ENCODE measurements around the gene SPRED3.

Gene SPRED3

GRCh38 chr19:38437917-38438316, 49.4 kb downstream of the SPRED3 start:
- Histone ChIP-seq H3K36me3 (ENCODE audit: control insufficient read depth, insufficient read depth, low read length) (no peaks in the 10 kb centered on the region), H3K4me1 (ENCODE audit: control insufficient read depth, insufficient read depth, low read length) (peaks cover 16% of the 10 kb centered on the region), H3K27ac (ENCODE audit: low read depth, low read length) (no peak overlapping the region), H3K9me3 (ENCODE audit: control insufficient read depth, insufficient read depth, low read depth, low read length) (no peaks in the 10 kb centered on the region), H3K27me3 (ENCODE audit: control insufficient read depth, insufficient read depth, low read length) (no peaks in the 10 kb centered on the region; the same call in 1 of the 2 replicates), H3K4me3 (ENCODE audit: low read depth, low read length) (no peak overlapping the region), H3K9ac (ENCODE audit: low read length) (no peak overlapping the region)

DNA sequence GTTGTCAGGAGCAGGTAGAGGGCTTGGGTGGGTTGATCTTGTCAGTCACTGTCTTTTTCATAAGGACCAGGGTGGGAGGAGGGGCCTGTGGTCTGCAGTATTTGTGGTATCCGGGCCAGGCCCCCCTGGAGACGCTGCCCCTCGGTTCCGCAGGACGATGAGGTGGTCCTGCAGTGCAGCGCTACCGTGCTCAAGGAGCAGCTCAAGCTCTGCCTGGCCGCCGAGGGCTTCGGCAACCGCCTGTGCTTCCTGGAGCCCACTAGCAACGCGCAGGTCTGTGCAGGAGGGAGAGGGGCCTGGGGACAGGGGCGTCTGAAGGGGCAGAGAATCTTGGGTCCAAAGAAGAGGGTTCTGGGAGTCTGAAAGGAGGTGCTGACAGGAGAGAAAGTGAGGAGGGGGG, 52.1 kb downstream of the SPRED3 start:
- H3K4me3 ChIP-seq (ENCODE audit: low read depth, low read length): no peak overlapping the region
- H3K4me1 ChIP-seq (ENCODE audit: control insufficient read depth, insufficient read depth, low read length): 0 out of 2 replicates have a peak, but pooled peaks cover 2% of the 10 kb centered on the region
- H3K9ac ChIP-seq (ENCODE audit: low read length): no peak overlapping the region
- peaks cover 12% of the 10 kb centered on the region for H3K36me3 ChIP-seq (ENCODE audit: control insufficient read depth, insufficient read depth, low read length)
- no peaks in the 10 kb centered on the region for H3K27me3 ChIP-seq (ENCODE audit: control insufficient read depth, insufficient read depth, low read length)
- H3K9me3 ChIP-seq (ENCODE audit: control insufficient read depth, insufficient read depth, low read depth, low read length): no peaks in the 10 kb centered on the region
- no peak overlapping the region for H3K27ac ChIP-seq (ENCODE audit: low read depth, low read length)

- H3K27ac ChIP-seq (ENCODE audit: low read depth, low read length): no peak overlapping the region
- H3K27me3 ChIP-seq (ENCODE audit: control insufficient read depth, insufficient read depth, low read length): no peaks in the 10 kb centered on the region
- no peak overlapping the region for H3K4me3 ChIP-seq (ENCODE audit: low read depth, low read length)
- 0 out of 2 replicates have a peak, but pooled peaks cover 2% of the 10 kb centered on the region for H3K4me1 ChIP-seq (ENCODE audit: control insufficient read depth, insufficient read depth, low read length)
- peaks cover 16% of the 10 kb centered on the region for H3K36me3 ChIP-seq (ENCODE audit: control insufficient read depth, insufficient read depth, low read length)
- H3K9me3 ChIP-seq (ENCODE audit: control insufficient read depth, insufficient read depth, low read depth, low read length): no peaks in the 10 kb centered on the region
- H3K9ac ChIP-seq (ENCODE audit: low read length): no peak overlapping the region
These were observed 53.3 kb downstream of the SPRED3 start for GRCh38 chr19:38441657-38442348.

DNA sequence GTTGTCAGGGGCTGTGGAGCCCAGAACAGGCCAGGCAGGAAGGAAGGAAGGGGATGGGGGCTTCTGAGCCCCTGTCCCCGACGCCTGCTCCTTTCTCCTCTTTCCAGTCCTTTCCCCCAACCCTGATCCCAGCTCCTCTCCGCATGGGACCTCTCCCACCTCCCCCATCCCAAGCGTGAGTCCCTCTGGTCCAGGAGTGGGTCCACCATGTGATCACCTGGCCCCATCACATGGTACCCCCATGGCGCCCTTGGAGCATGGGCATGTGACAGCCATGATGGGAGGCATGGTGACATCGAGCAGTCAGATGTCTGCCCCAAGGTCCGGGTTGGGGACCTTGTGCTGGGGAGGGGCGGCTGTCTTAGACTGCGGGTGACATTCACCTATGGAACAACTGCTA, 54.2 kb downstream of the SPRED3 start:
- Histone ChIP-seq H3K9me3 (ENCODE audit: control insufficient read depth, insufficient read depth, low read depth, low read length) (no peaks in the 10 kb centered on the region), H3K4me1 (ENCODE audit: control insufficient read depth, insufficient read depth, low read length) (0 out of 2 replicates have a peak, but pooled peaks cover 2% of the 10 kb centered on the region), H3K4me3 (ENCODE audit: low read depth, low read length) (no peak overlapping the region), H3K27me3 (ENCODE audit: control insufficient read depth, insufficient read depth, low read length) (no peaks in the 10 kb centered on the region), H3K27ac (ENCODE audit: low read depth, low read length) (no peak overlapping the region), H3K36me3 (ENCODE audit: control insufficient read depth, insufficient read depth, low read length) (peaks cover 16% of the 10 kb centered on the region), H3K9ac (ENCODE audit: low read length) (no peak overlapping the region)

DNA sequence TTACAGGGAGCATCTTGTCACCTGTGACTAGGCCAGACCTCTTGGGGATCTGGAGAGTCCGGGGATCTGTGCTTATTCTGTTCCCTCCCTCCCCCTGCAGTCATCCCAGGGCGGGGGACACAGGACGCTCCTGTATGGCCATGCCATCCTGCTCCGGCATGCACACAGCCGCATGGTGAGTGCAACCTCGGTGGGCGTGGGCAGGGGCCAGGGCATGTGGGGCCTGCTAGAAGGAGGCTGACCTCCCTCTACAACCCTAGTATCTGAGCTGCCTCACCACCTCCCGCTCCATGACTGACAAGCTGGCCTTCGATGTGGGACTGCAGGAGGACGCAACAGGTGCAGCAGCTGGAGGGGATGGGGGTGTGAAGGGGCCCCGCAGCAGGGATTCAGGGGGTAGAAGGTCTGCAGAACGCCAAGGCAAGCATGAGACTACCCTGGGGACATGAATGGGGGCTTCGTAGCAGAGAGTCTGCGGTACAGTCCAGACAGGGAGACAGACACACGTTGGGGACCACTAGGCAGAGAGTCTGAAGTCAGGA, 55.0 kb downstream of the SPRED3 start:
- 0 out of 2 replicates have a peak, but pooled peaks cover 2% of the 10 kb centered on the region for H3K4me1 ChIP-seq (ENCODE audit: control insufficient read depth, insufficient read depth, low read length)
- no peak overlapping the region for H3K27ac ChIP-seq (ENCODE audit: low read depth, low read length)
- H3K9ac ChIP-seq (ENCODE audit: low read length): no peak overlapping the region
- no peak overlapping the region for H3K4me3 ChIP-seq (ENCODE audit: low read depth, low read length)
- no peaks in the 10 kb centered on the region for H3K27me3 ChIP-seq (ENCODE audit: control insufficient read depth, insufficient read depth, low read length)
- H3K9me3 ChIP-seq (ENCODE audit: control insufficient read depth, insufficient read depth, low read depth, low read length): no peaks in the 10 kb centered on the region
- H3K36me3 ChIP-seq (ENCODE audit: control insufficient read depth, insufficient read depth, low read length): peaks cover 17% of the 10 kb centered on the region

DNA sequence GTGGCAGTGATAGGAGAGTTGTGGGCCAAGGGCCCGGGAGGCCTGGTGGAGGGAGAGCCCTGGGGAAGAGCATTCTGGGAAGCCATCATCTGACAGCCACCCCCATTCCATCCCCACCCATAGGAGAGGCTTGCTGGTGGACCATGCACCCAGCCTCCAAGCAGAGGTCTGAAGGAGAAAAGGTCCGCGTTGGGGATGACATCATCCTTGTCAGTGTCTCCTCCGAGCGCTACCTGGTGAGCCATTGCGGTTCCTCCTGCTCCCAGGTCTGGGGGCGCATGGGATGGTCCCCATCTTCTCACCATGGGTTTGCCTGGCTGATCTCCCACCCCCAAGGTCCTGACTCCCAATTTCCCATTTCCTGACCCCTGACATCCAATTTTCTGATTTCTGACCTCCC, 55.5 kb downstream of the SPRED3 start:
- H3K9me3 ChIP-seq (ENCODE audit: control insufficient read depth, insufficient read depth, low read depth, low read length): no peaks in the 10 kb centered on the region
- 0 out of 2 replicates have a peak, but pooled peaks cover 2% of the 10 kb centered on the region for H3K4me1 ChIP-seq (ENCODE audit: control insufficient read depth, insufficient read depth, low read length)
- H3K27me3 ChIP-seq (ENCODE audit: control insufficient read depth, insufficient read depth, low read length): no peaks in the 10 kb centered on the region
- H3K36me3 ChIP-seq (ENCODE audit: control insufficient read depth, insufficient read depth, low read length): peaks cover 20% of the 10 kb centered on the region
- H3K4me3 ChIP-seq (ENCODE audit: low read depth, low read length): no peak overlapping the region
- H3K27ac ChIP-seq (ENCODE audit: low read depth, low read length): no peak overlapping the region
- H3K9ac ChIP-seq (ENCODE audit: low read length): no peak overlapping the region

GRCh38 chr19:38445362-38445761, 56.9 kb downstream of the SPRED3 start:
- H3K9me3 ChIP-seq (ENCODE audit: control insufficient read depth, insufficient read depth, low read depth, low read length): no peaks in the 10 kb centered on the region
- no peak overlapping the region for H3K9ac ChIP-seq (ENCODE audit: low read length)
- H3K4me3 ChIP-seq (ENCODE audit: low read depth, low read length): no peak overlapping the region
- H3K4me1 ChIP-seq (ENCODE audit: control insufficient read depth, insufficient read depth, low read length): 0 out of 2 replicates have a peak, but pooled peaks cover 2% of the 10 kb centered on the region
- no peak overlapping the region for H3K27ac ChIP-seq (ENCODE audit: low read depth, low read length)
- no peaks in the 10 kb centered on the region for H3K27me3 ChIP-seq (ENCODE audit: control insufficient read depth, insufficient read depth, low read length)
- H3K36me3 ChIP-seq (ENCODE audit: control insufficient read depth, insufficient read depth, low read length): peaks cover 27% of the 10 kb centered on the region

DNA sequence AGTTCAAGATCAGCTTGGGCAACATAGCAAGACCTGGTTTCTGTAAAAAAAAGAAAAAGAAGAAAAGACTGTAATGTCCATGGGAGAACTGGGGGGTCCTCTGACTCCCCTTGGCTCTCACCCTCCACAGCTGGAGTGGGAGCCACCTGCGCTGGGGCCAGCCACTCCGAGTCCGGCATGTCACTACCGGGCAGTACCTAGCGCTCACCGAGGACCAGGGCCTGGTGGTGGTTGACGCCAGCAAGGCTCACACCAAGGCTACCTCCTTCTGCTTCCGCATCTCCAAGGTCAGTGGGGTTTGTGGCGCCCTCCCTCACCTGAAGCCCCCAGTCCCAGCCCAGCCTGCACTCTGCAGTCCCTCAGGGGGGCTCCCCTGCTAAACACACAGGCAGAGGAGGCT, 59.7 kb downstream of the SPRED3 start:
- H3K9me3 ChIP-seq (ENCODE audit: control insufficient read depth, insufficient read depth, low read depth, low read length): no peaks in the 10 kb centered on the region
- no peak overlapping the region for H3K9ac ChIP-seq (ENCODE audit: low read length)
- H3K27me3 ChIP-seq (ENCODE audit: control insufficient read depth, insufficient read depth, low read length): no peaks in the 10 kb centered on the region
- H3K4me3 ChIP-seq (ENCODE audit: low read depth, low read length): no peak overlapping the region
- H3K4me1 ChIP-seq (ENCODE audit: control insufficient read depth, insufficient read depth, low read length): no peaks in the 10 kb centered on the region
- no peak overlapping the region for H3K27ac ChIP-seq (ENCODE audit: low read depth, low read length)
- H3K36me3 ChIP-seq (ENCODE audit: control insufficient read depth, insufficient read depth, low read length): peaks cover 31% of the 10 kb centered on the region
